WERI-Rb-1 (cell line): ENCODE data around the gene CLK1.

Source experiments
- DNase-seq: peaks from one replicate; pipeline ENCODE4 v3.0.0-alpha.2; 2020
- H3K27ac ChIP-seq: fragments of 250-450 bp; sonication (Bioruptor Pico); 2 replicates; pipeline ENCODE4 v1.5.1; 2020; ENCODE audit warnings: mild to moderate bottlenecking, moderate library complexity
- H3K27me3 ChIP-seq: fragments of 250-450 bp; sonication (Bioruptor Pico); 2 replicates; pipeline ENCODE4 v1.5.1; 2021; ENCODE audit warnings: mild to moderate bottlenecking, low read depth, moderate library complexity; ENCODE audit not compliant: insufficient read depth, severe bottlenecking
- H3K36me3 ChIP-seq: fragments of 250-450 bp; sonication (Bioruptor Pico); 2 replicates; pipeline ENCODE4 v1.5.1; 2020; ENCODE audit warnings: mild to moderate bottlenecking, moderate library complexity
- H3K4me3 ChIP-seq: 2 replicates; pipeline ENCODE4 v1.5.1; 2011; ENCODE audit warnings: low read depth, mild to moderate bottlenecking, control low read depth, low read length
- H3K9me3 ChIP-seq: fragments of 250-450 bp; sonication (Bioruptor Pico); 2 replicates; pipeline ENCODE4 v1.5.1; 2021; ENCODE audit warnings: mild to moderate bottlenecking, moderate library complexity; ENCODE audit not compliant: severe bottlenecking
- TF ChIP-seq, protein P1 (sequence below): IDR thresholded peaks from 2 replicates; pipeline ENCODE4 v1.5.1; 2011; ENCODE audit warnings: low read depth, mild to moderate bottlenecking, control low read depth, inconsistent platforms, low read length

The CLK1 gene

DNA sequence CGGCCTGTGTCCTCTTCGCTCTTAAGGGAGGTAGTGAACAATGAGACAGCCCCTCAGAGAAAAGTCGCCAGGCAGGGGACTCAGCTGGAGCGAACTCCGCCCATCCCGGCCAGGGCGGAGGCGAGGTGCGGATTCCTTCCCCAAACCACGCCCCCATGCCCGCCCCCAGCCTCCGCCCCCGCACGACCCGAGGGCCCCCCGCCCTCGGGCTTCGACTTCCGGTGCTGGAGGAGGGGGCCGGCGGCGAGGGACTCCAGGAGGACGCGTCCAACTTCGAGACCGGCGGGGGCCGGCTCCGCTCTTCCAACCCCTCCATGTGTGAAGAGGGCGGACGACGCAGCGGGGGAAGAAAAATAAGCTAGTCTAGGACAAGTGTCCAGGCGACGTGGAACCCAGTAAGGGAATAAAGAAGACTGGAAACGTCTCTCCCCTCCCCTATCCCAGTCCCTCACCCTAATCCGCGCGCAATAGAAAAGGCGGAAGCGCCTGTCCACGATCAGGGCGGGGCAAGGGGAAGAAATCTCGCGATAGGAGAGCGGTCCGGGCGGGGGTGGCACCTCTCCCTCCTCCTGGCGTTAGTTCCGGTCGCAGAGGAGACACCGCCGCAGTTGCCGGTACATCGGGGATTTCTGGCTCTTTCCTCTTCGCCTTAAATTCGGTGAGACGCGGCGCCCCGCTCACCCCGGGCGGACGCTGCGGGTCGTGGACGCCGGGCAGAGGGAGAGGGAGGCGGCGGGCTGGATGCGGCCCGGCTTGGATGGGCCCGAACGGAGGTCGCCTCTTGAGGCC, 52.9 kb downstream of the CLK1 start, which contains the start of gene BZW1:
BZW1 (plus strand) TSS at position 578 of the 789 bp plus-strand sequence. CDS start 1,308 bp downstream, outside the sequence.
- peak within 1 kb of the TSS; percentile 86 for H3K4me3 ChIP-seq
- peak; percentile 97 for DNase-seq

DNA sequence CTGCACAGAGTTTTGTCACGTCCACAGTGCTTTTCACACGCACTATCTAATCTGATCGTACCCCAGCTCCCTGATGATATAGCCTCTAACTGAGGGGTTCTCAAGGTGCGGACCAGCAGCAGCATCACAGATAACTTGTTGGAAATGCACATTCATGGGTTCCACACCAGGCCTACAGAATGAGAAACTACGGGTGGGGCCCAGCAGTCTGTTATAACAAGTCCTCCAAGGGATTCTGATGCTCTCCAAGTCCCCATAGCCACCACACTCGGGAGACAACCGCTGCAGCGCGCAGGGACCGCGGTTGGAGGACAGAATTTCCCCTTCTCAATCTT, 53.5 kb downstream of the CLK1 start:
- no peak for DNase-seq
- H3K27me3 ChIP-seq: no peaks in the 10 kb centered on the region
- peak overlapping the region; percentile 86 for H3K4me3 ChIP-seq
- H3K9me3 ChIP-seq: no peaks in the 10 kb centered on the region
- H3K27ac ChIP-seq: peak overlapping the region; percentile 70
- peaks cover 41% of the 10 kb centered on the region for H3K36me3 ChIP-seq
- TF ChIP-seq, protein P1, sequence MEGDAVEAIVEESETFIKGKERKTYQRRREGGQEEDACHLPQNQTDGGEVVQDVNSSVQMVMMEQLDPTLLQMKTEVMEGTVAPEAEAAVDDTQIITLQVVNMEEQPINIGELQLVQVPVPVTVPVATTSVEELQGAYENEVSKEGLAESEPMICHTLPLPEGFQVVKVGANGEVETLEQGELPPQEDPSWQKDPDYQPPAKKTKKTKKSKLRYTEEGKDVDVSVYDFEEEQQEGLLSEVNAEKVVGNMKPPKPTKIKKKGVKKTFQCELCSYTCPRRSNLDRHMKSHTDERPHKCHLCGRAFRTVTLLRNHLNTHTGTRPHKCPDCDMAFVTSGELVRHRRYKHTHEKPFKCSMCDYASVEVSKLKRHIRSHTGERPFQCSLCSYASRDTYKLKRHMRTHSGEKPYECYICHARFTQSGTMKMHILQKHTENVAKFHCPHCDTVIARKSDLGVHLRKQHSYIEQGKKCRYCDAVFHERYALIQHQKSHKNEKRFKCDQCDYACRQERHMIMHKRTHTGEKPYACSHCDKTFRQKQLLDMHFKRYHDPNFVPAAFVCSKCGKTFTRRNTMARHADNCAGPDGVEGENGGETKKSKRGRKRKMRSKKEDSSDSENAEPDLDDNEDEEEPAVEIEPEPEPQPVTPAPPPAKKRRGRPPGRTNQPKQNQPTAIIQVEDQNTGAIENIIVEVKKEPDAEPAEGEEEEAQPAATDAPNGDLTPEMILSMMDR: no peak

More for the DNA sequence above, 52.9 kb downstream of the CLK1 start, which contains the start of gene BZW1:
- Histone ChIP-seq H3K9me3 (no peaks in the 10 kb centered on the region), H3K27me3 (no peaks in the 10 kb centered on the region), H3K36me3 (peaks cover 47% of the 10 kb centered on the region), H3K27ac (peak within 1 kb of the TSS; percentile 100)
- TF ChIP-seq, protein P1: no peak

GRCh38 chr2:200810252-200810997, 54.0 kb downstream of the CLK1 start:
- TF ChIP-seq, protein P1: no peak
- no peaks in the 10 kb centered on the region for H3K9me3 ChIP-seq
- DNase-seq: no peak

DNA sequence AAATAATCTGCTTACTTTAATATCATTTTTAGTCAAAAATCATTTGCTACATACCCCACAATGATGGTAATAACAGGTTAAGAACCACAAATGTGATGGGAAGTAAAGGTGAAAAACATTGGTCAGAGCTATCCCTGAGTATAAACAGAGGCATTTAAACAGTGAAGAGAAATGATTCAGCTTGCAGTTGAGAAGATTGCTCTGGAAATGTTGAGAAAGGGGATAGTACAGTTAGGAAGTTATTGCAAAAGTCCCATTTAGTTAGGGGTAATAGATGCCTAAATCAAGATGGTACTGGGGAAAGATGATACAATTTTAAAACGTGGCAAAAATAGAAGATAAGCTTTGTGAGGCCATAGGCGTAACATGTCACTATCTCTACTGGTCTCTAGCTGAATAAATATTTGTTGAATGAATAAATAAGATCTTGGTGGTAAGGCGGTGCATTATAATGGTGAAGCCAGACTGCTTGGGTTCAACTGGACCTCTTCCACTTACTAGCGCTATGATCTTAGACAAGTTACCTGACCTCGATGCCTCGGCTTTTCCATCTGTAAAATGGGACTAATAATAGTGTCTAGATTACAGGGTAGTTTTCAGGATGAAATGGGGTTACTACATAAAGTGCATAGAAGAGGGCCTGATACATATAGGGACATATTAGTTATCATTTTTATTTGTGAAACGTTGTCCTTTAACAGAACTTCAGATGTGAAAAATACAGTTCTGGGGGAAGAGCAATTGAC, 54.8 kb downstream of the CLK1 start:
- peaks cover 28% of the 10 kb centered on the region for H3K36me3 ChIP-seq
- H3K27me3 ChIP-seq: no peaks in the 10 kb centered on the region
- no peak overlapping the region for H3K4me3 ChIP-seq
- H3K27ac ChIP-seq: no peak overlapping the region
- no peak for DNase-seq
- no peaks in the 10 kb centered on the region for H3K9me3 ChIP-seq
- TF ChIP-seq, protein P1: no peak

More at GRCh38 chr2:200810252-200810997, 54.0 kb downstream of the CLK1 start:
- Histone ChIP-seq H3K27me3 (no peaks in the 10 kb centered on the region), H3K27ac (peak overlapping the region; percentile 70), H3K4me3 (peak overlapping the region; percentile 86), H3K36me3 (peaks cover 36% of the 10 kb centered on the region)
